Lung (tissue), 12 donors: ENCODE data around the gene TMTC2. TPM values are rescaled to one million over a fixed set of nuclear protein-coding genes. Genes with fewer than 3 reads are reported as not detected.

ENCODE experiments used
- ATAC-seq: fragments of 200-7000 bp; cut with Tn5 transposase; one replicate; pipeline ENCODE4 v1.9.1; 2020; ENCODE audit warnings: moderate number of reproducible peaks; ENCODE audit not compliant: insufficient read depth, low FRiP score
- DNase-seq, 3 donors: peaks; one replicate each; pipeline ENCODE4 v3.0.0-alpha.2; 2013 to 2017
- H3K27ac ChIP-seq, 2 donors: one replicate each; pipeline ENCODE4 v1.5.1; 2013; ENCODE audit warnings: mild to moderate bottlenecking in 2 of 2, moderate library complexity in 2 of 2, control low read depth in 1 of 2, inconsistent platforms in 1 of 2, low read depth in 1 of 2, low read length in 1 of 2
- H3K27me3 ChIP-seq, 3 donors: one replicate each; pipeline ENCODE4 v1.5.1; 2013; ENCODE audit warnings: low read length in 2 of 3; ENCODE audit not compliant: control insufficient read depth in 3 of 3, insufficient read depth in 3 of 3
- H3K36me3 ChIP-seq, 4 donors: one replicate each; pipeline ENCODE4 v1.5.1; 2013; ENCODE audit warnings: low read length in 4 of 4, mild to moderate bottlenecking in 1 of 4, moderate library complexity in 1 of 4; ENCODE audit not compliant: control insufficient read depth in 4 of 4, insufficient read depth in 4 of 4
- H3K4me1 ChIP-seq, 5 donors: one replicate each; pipeline ENCODE4 v1.5.1; 2013; ENCODE audit warnings: low read length in 5 of 5, mild to moderate bottlenecking in 2 of 5, moderate library complexity in 1 of 5; ENCODE audit not compliant: control insufficient read depth in 5 of 5, insufficient read depth in 5 of 5
- H3K4me3 ChIP-seq: one replicate; pipeline ENCODE4 v1.5.1; 2013; ENCODE audit warnings: mild to moderate bottlenecking, control low read depth, moderate library complexity
- H3K9ac ChIP-seq, 2 donors: one replicate each; pipeline ENCODE4 v1.5.1; 2013; ENCODE audit warnings: low read length in 2 of 2, control low read depth in 1 of 2; ENCODE audit not compliant: insufficient read depth in 1 of 2
- H3K9me3 ChIP-seq, 4 donors: one replicate each; pipeline ENCODE4 v1.5.1; 2013; ENCODE audit warnings: low read length in 3 of 4, mild to moderate bottlenecking in 1 of 4, moderate library complexity in 1 of 4; ENCODE audit not compliant: control insufficient read depth in 4 of 4, insufficient read depth in 3 of 4
- CTCF ChIP-seq: IDR thresholded peaks from 2 replicates; pipeline ENCODE4 v1.5.1; 2012; ENCODE audit warnings: mild to moderate bottlenecking; ENCODE audit errors: control extremely low read depth, extremely low read depth
- WGBS, 2 donors: extraction: QIAGEN DNeasy Blood & Tissue Kit; methylation state at CpG; one replicate each; pipeline ENCODE4 v1.1.7; 2013; 5-methylcytosine and 5-hydroxymethylcytosine counted together
- polyA plus RNA-seq, 2 donors: library from polyadenylated mRNA; stranded (reverse); fragments of 200-250 nt; gene quantifications; one replicate each; pipeline ENCODE4 v1.2.1, GENCODE V29; 2013
- total RNA-seq, 2 donors: library from RNA; depleted of rRNA in 1 of 2; stranded (reverse); fragments of >200 nt in 1 of 2; gene quantifications; one replicate each; pipeline ENCODE4 v1.2.1, GENCODE V29; 2014 to 2021
- donor health status: control.
- donor health status: control.
- donor health status: Bipolar disorder and iron deficiency.
- donor health status: healthy.
- donor health status: DM: yes; HTN: yes; CAD: no.

Gene TMTC2
- total and polyA plus RNA-seq, 4 donors, result 5.3 to 77.1 (median 14.0) TPM

- no peak overlapping the region for H3K4me3 ChIP-seq
- H3K9ac ChIP-seq, result no peak overlapping the region
- H3K9me3 ChIP-seq, result no peaks in the 10 kb centered on the region
- no peak for ATAC-seq
- WGBS, 2 donors, result 81 to 84% methylated on average over 10 of the region's 10 CpGs
- peaks cover 0 to 12% (median 2%) of the 10 kb centered on the region in 4 donors for H3K36me3 ChIP-seq
- no peaks in the 10 kb centered on the region for H3K27me3 ChIP-seq
- no peak overlapping the region for H3K27ac ChIP-seq
- no peak for DNase-seq
- TF ChIP-seq CTCF, result no peak
- H3K4me1 ChIP-seq, result peaks cover 0 to 10% (median 3%) of the 10 kb centered on the region in 5 donors
These were observed 171.3 kb downstream of the TMTC2 start for GRCh38 chr12:82857911-82858533.

GRCh38 chr12:82858534-82858917 lies 171.8 kb downstream of the TMTC2 start:
- H3K4me3 ChIP-seq, result no peak overlapping the region
- WGBS, 2 donors, result 94 to 98% methylated on average over 3 of the region's 3 CpGs
- peaks cover 0 to 10% (median 3%) of the 10 kb centered on the region in 5 donors for H3K4me1 ChIP-seq
- H3K9me3 ChIP-seq, result no peaks in the 10 kb centered on the region
- H3K36me3 ChIP-seq, result peaks cover 0 to 12% (median 2%) of the 10 kb centered on the region in 4 donors
- no peak for ATAC-seq
- H3K27me3 ChIP-seq, result no peaks in the 10 kb centered on the region
- DNase-seq, result no peak
- H3K27ac ChIP-seq, result no peak overlapping the region
- TF ChIP-seq CTCF, result no peak
- H3K9ac ChIP-seq, result no peak overlapping the region

DNA sequence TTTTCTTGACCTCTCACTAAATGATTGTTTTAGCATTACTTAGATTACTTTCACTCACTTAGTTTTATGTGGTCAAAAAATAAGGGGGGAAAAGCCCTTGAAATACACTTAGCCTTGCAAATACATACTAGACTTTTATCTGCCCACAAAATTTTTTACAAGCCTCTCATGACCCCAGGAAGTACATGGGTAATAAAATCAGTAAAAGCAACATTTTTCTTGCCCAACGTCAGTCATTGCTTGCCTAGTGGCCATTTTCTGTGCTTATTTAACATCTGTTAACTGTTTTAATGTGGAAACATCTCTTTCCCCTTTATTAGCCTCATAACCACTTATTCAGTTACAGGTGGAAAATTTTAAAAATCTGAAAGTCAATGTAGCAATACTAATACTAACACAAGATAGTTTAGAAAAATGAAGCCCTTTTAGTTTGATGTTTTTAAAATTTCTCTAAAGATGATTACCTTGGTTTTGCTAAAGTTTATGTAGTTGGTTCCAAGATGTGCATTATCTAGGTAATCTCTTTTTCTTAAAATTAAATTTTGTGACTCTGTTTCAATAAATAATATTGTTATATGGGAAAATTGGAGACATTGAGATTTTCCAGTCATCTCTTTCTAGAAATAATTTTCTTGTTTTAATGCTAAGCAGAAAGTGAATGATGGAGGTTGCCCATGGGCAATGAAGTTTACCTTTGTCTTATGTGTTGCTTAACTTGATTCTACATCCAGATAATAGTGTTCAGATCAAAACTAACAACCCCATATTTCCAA lies 175.5 kb downstream of the TMTC2 start:
- H3K36me3 ChIP-seq, result peaks cover 0 to 6% (median under 1%) of the 10 kb centered on the region in 4 donors
- H3K9me3 ChIP-seq, result no peaks in the 10 kb centered on the region
- ATAC-seq (no peak), DNase-seq (no peak)
- no peak overlapping the region for H3K9ac ChIP-seq
- H3K4me3 ChIP-seq, result no peak overlapping the region
- H3K4me1 ChIP-seq, result peaks cover 0 to 10% (median 3%) of the 10 kb centered on the region in 5 donors
- H3K27me3 ChIP-seq, result no peaks in the 10 kb centered on the region
- WGBS, 2 donors, result 36 to 41% methylated on average over 1 of the region's 1 CpG
- no peak for TF ChIP-seq CTCF
- no peak overlapping the region for H3K27ac ChIP-seq
